HTR-8/SVneo (cell line): ENCODE measurements around the gene HSPA9.

Experiments used
- DNase-seq: peaks from one replicate; pipeline ENCODE4 v3.0.0; 2011; ENCODE audit warnings: low spot score, mixed read lengths; ENCODE audit not compliant: insufficient read length
- FAIRE-seq: peaks from 2 replicates; lab custom pipeline; 2011; peaks lifted over from hg19 to GRCh38; lab: Jason Lieb, UNC

The HSPA9 gene

GRCh38 chr5:138596105-138596881, 21.1 kb upstream of the HSPA9 start:
- FAIRE-seq (no peak), DNase-seq (no peak)

- no peak for DNase-seq
- FAIRE-seq, result no peak
Measured at GRCh38 chr5:138595180-138595795, 20.1 kb upstream of the HSPA9 start.

GRCh38 chr5:138594305-138595058, 19.3 kb upstream of the HSPA9 start:
- FAIRE-seq (no peak), DNase-seq (no peak)

DNA sequence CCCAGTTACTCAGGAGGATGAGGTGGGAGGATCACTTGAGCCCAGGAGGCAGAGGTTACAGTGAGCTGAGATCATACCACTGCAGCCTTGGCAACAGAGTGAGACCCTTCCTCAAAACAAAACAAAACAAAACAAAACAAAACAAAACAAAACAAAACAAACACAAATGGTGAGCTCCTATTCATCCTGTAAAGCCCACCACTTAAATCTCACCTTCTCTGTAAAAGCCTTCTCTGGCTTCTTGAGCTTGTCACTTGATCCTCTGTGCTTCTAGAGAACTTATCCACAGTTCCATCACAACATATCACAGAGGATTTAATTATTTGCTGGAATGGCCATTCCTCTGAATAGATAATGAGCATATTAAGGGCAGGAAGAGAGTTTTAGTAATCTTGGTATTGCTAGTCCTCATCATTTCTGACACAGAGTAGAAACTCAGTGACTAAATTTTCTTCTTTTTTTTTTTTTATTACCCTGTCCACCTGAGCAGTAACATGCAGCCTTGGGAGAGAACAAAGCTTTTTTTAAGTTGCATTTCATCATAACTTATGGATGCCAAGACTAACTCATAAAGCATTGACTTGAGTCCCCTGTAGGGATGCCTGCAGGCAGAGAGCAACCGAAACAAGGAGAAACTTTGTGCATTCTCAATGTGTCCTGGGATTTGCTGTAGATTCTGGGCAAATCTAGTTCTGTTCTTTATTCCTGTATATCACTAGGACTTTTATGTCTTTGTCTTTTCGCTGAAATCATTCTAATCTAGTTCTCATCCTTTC, 13.0 kb upstream of the HSPA9 start:
- no peak for FAIRE-seq
- DNase-seq, result no peak

- no peak for FAIRE-seq
- DNase-seq, result no peak
Measured at GRCh38 chr5:138585157-138585556, 10.0 kb upstream of the HSPA9 start.

DNA sequence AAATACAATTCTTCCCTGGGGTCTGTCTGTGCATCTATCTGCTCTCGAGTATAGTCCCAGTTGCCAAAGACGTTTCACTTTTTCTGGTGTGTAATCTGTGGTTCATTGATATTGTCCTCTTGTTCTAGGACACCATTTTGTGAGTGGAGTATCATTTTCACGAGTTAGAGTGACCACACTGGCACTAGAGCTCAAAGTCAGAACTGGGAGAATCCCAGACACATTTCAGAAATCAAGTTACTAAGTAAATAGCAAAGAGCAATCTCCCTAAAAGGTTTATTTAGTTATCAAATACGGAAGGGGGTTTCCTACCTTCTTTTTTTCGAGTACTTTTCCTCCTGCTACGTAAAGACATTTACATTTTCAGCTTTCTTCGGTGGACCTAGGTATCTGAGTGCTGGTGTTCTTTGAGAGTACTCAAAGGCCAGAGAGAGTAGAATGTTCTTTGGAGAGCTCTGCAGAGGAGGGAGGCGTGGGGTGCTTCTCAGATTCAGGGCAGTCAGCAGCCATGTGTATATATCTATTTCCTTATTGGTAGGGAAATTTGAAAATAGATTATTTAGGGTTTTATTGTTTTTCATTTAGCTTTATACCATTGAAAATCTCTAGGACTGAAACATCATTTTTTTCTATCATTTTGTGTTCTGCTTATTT, 8.9 kb upstream of the HSPA9 start:
- no peak for DNase-seq
- FAIRE-seq, result no peak

DNA sequence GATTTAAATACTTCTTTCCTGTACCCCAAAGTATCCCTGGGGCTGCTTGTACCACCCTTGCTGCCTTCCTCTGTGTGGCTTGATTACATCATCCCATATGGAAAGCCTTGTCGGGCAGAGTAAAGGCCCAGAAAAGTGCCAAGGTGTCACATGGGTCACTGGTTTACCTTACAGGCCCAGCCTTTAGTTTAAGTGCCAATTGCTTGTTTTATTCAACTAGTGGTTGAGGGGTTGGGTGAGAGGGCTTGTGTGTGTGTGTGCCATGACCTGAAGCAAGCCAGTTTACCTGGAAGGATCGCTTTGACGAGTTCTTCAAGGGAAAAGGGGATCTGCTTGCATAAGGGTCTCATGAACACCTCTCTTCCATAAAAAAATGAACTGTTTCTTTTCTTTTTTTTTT, 7.8 kb upstream of the HSPA9 start:
- DNase-seq (no peak), FAIRE-seq (no peak)

DNA sequence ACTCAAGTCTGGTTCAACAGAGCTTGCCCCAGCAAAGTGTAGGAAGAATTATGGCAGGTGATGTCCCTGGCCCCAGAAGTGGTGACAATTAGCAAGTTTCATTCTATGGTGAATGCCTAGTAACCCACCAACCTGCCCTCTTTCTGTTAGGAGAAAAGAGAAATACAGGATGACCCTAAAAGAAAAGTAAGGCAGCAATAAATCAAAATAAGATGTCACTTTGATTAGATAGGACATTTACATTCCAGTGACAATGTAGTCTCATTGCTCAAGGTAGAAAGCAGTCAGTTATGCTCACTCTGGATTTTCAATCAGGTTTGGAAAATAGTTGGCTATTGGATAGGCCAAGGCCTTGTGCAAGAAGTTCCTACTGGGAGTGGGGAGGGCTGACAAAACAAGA, 5.6 kb upstream of the HSPA9 start:
- DNase-seq (no peak), FAIRE-seq (no peak)

DNA sequence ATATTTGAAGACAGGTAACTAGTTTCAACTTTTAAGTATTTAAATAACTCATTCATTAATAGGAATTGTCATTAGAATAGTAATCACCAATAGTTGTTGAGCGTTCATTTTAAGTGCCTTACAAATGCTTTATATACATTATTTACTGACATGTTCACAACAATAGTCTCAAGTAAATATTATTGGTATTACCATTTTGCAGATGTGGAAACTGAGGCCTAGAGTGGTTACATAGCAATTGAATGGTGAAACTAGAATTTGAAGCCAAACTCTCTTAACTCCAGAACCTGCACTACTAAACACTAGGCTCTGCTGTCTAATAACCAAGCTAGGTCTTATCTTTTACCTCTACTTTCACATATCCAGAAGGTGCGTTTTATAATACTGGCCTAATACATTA, 4.8 kb upstream of the HSPA9 start:
- no peak for FAIRE-seq

DNA sequence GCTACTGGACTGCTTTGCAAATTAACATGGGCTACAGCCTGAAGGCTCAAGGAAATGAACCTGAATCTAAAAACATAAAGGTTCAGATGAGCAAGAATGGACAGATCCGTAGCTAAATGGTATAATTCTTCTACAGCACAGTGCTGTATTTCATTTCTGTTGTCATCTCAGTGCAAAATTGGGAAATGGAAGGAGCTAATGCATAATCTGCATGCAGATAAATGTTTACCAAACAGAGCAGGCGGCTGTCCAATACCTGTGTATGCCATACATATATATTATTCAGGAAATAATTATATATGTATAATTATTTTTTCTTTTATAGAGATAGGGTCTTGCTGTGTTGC, 4.3 kb upstream of the HSPA9 start:
- FAIRE-seq, result no peak
- no peak for DNase-seq

More for the DNA sequence above, 4.8 kb upstream of the HSPA9 start:
- DNase-seq, result no peak

DNA sequence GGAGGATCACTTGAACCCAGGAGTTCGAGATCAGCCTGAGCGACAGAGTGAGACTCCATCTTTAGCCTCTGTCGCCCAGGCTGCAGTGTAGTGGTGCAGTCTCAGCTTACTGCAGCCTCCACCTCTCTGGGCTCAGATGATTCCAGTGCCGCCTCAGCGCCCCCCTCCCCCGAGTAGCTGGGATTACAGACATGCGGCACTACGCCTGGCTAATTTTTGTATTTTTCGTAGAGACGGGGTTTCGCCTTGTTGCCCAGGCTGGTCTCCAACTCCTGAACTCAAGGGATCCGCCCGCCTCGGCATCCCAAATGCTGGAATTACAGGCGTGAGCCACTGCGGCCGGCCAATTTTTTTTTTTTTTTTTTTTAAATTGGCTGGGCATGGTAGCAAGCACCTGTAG, 2.3 kb upstream of the HSPA9 start:
- FAIRE-seq (no peak), DNase-seq (no peak)

GRCh38 chr5:138574744-138575193, 432 bp downstream of the HSPA9 start:
- DNase-seq, result peak; percentile 29
- FAIRE-seq, result no peak

DNA sequence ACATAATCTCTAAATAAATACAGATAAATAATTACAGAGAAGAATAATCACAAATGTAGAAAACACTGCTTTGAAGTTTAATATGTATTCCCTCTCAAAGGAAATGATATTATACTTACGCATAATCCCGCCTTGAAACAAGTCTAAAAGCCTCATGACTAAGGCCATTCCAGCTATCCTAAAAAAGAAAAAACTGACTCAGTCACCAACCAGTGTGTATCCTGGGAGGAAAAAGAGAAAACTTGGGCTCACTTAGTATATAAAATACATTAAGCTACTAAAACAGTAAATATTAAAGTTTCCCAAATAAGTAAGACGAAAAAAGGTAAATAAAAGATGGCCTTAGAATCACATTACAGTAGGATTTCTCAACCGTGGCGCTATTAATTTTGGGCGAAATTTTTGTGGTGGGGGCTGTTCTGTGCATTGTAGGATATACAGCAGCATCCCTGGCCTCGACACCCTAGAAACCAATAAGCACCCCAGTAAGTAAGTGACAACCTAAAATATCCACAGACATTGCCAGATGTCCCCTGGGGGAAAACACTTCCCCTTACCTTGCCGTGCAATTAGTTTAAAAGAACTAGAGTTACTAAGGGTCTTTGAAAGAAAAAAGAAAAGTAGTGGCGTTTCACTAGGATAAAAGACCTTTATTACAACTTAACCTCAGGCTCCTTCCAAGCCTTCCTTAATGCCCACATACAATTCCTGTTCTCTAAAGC, 1.1 kb downstream of the HSPA9 start:
- FAIRE-seq, result no peak
- DNase-seq, result no peak

- FAIRE-seq, result no peak
- no peak for DNase-seq
Measured at GRCh38 chr5:138573223-138573622, 2.0 kb downstream of the HSPA9 start.

DNA sequence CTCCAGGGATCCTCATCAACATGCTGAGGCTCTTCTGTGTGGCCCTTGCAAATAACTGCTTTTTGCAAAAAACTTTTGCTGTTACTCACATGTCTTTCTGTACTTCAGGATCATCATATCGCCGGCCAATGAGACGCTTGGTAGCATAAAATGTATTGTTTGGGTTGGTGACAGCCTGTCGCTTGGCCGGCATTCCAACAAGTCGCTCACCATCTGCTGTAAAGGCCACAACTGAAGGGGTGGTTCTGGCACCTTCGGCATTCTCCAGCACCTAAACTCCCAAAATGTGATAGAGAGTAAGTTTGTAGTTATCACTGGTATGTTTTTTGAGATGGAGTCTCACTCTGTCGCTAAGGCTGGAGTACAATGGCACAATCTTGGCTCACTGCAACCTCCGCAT, 4.3 kb downstream of the HSPA9 start:
- DNase-seq (no peak), FAIRE-seq (no peak)

DNA sequence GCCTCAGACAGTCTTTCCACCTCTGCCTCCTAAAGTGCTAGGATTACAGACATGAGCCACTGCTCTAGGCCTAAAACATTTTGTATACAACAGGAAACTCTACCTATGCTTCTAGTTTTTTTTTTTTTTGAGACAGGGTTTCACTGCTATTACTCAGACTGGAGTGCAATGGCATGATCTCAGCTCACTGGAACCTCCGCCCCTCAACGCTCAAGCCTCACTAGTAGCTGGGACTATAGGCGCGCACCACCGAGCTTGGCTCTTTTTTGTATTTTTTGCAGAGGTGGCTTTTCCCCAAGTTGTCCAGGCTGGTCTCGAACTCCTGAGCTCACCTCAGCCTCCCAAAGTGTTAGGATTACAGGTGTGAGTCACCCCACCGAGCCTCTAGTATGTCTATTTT, 5.4 kb downstream of the HSPA9 start:
- DNase-seq (no peak), FAIRE-seq (no peak)

- FAIRE-seq (no peak), DNase-seq (no peak)
Measured at GRCh38 chr5:138568061-138568824, 7.0 kb downstream of the HSPA9 start.

DNA sequence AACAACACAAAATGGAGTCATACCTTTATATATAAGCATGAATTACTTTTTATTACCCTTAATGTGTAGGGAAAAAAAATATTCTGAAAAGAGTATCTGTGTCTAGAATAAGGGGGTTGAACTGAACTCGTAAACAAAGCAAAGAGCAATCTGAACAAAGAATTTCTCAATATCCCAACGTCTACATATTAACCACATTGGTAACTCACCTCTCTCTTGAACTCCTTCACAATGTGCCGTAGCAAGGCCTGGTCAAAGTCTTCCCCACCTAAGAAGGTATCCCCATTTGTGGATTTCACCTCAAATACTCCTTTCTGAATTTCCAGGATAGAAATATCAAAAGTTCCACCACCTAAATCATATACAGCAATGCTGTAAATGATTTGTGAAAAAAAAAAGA, 8.4 kb downstream of the HSPA9 start:
- DNase-seq (no peak), FAIRE-seq (no peak)
